Stimulated activated CD8-positive, alpha-beta memory T cell treated with anti-CD3 and anti-CD28 coated beads, Interleukin-7, amount 100 ng/mL, for 48 hours (primary cell): ENCODE data around the gene TOGARAM2.
"Not testable (repeated sequence)": the region's sequence is repeated elsewhere in the genome, so short reads cannot be mapped to it uniquely, and the experiment has no call there.

Source experiments
- DNase-seq, 2 donors: peaks; one replicate each; pipeline ENCODE4 v3.0.0-alpha.2; 2020; ENCODE audit warnings: low read depth in 1 of 2; ENCODE audit errors: extremely low read depth in 1 of 2

Gene TOGARAM2

GRCh38 chr2:28976584-28976983, 4.5 kb upstream of the TOGARAM2 start:
- DNase-seq, result no peak

GRCh38 chr2:28977176-28977875, 3.8 kb upstream of the TOGARAM2 start:
- no peak for DNase-seq

GRCh38 chr2:28978001-28978400, 3.1 kb upstream of the TOGARAM2 start:
- not testable (repeated sequence) for DNase-seq

GRCh38 chr2:28978606-28979005, 2.5 kb upstream of the TOGARAM2 start:
- DNase-seq, result no peak

GRCh38 chr2:28979041-28979440, 2.1 kb upstream of the TOGARAM2 start:
- DNase-seq, result no peak

GRCh38 chr2:28979576-28980366, 1.3 kb upstream of the TOGARAM2 start:
- DNase-seq, result no peak

- DNase-seq, result no peak
Observed at GRCh38 chr2:28980368-28981015, 606 bp upstream of the TOGARAM2 start.

GRCh38 chr2:28981620-28982376, 700 bp downstream of the TOGARAM2 start:
- no peak for DNase-seq

- no peak for DNase-seq
Observed at GRCh38 chr2:28982381-28982950, 1.4 kb downstream of the TOGARAM2 start.

GRCh38 chr2:28986429-28986828, 5.3 kb downstream of the TOGARAM2 start:
- DNase-seq, result no peak

- no peak for DNase-seq
Observed at GRCh38 chr2:28989973-28990372, 8.9 kb downstream of the TOGARAM2 start.

- DNase-seq, result no peak
Observed at GRCh38 chr2:28990445-28990844, 9.3 kb downstream of the TOGARAM2 start.

- DNase-seq, result no peak
Observed at GRCh38 chr2:28991021-28991420, 9.9 kb downstream of the TOGARAM2 start.

- no peak for DNase-seq
Observed at GRCh38 chr2:28991460-28991859, 10.4 kb downstream of the TOGARAM2 start.

- no peak for DNase-seq
Observed at GRCh38 chr2:28993206-28993960, 12.3 kb downstream of the TOGARAM2 start.

- DNase-seq, result no peak
Observed at GRCh38 chr2:28994074-28994473, 13.0 kb downstream of the TOGARAM2 start.

GRCh38 chr2:28994679-28995078, 13.6 kb downstream of the TOGARAM2 start:
- DNase-seq, result no peak

GRCh38 chr2:28995765-28996750, 15.0 kb downstream of the TOGARAM2 start:
- DNase-seq, result no peak
